ENCODE data around the gene GSTA4. TPM values are rescaled to one million over a fixed set of nuclear protein-coding genes. Genes with fewer than 3 reads are reported as not detected.
"Not testable (repeated sequence)": the region's sequence is repeated elsewhere in the genome, so short reads cannot be mapped to it uniquely, and the experiment has no call there.

Gene GSTA4
- polyA plus RNA-seq, 3 donors: 101 to 118 (median 109) TPM

DNA sequence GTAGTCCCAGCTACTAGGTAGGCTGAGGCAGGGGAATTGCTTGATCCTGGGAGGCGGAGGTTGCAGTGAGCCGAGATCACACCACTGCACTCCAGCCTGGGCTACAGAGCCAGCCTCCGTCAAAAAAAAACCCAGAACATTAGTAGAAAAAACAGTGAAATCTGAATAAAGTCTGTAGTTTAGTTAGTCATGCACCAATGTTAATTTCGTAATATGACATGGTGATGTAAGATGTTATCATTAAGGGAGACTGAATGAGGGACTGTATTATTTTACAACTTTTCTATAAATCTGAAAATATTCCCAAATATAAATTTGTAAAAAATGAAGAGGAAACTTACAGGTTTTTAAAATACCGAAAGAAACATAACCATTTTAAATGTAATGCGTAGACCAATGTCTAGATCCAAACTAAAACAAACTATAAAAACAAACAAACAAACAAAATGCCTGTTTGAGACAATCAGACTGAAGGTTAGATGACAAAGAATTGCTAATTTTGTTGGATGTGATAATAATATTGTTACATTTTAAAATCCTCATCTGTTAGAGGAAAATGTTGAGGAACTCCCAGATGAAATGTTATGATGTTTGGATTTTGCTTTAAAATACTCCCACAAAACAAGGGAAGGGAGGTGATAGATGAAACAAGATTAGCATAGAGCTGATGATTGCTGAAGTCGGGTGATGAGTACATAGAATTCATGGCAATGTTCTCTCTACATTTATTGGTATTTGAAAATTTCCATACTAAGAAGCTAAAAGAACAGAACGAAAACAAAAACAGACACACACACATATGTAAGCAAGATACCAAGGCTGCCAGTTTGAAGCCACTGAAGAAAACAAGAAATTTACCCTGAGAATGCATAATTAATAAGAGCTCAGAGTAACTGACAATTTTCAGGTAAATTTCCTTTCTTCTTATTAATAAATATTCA, 1.8 kb downstream of the GSTA4 start:
- peak in 1 of 11 donors; percentile 7 for DNase-seq (ENCODE audit: extremely low read depth in 1 of 11, low read depth in 9 of 11, low spot score in 4 of 11)

DNA sequence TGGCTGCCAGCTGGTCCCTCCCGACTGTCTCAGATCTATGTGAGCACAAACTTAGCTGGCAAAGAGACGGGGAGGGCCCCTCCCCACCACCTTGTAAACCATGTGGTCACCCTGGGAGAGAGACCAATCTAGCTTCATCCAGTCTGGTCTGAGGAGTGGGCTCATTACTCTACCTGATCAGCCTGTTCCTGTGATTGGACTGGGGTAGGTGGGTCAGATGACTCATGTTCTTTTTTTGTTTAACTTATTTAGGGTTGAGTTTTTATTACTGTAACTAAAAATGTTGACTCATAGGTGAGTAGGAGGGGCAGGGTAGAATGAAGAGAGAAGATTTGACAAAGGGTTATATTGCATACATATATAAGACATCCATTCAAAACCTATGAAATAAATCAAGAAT, 4.7 kb downstream of the GSTA4 start:
- no peak for DNase-seq (ENCODE audit: extremely low read depth in 1 of 11, low read depth in 9 of 11, low spot score in 4 of 11)

DNA sequence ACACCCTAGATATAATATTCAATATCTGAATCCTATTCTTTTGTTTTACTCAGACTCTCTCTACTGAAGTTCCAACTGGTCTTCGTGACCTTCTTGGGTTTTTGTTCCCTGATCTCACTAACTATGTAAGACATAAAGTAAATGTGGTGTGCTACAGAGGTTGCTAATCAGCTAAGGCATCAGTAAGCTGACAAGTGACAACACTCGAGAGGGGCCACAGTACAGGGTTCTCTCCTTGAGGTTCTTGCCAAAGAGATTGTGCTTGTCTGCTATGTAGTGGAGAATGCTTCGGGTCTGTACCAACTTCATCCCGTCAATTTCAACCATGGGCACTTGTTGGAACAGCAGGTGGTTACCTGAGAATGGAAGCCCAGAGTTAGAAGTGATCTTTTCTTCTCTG, 9.9 kb downstream of the GSTA4 start:
- no peak for DNase-seq (ENCODE audit: extremely low read depth in 1 of 11, low read depth in 9 of 11, low spot score in 4 of 11)

DNA sequence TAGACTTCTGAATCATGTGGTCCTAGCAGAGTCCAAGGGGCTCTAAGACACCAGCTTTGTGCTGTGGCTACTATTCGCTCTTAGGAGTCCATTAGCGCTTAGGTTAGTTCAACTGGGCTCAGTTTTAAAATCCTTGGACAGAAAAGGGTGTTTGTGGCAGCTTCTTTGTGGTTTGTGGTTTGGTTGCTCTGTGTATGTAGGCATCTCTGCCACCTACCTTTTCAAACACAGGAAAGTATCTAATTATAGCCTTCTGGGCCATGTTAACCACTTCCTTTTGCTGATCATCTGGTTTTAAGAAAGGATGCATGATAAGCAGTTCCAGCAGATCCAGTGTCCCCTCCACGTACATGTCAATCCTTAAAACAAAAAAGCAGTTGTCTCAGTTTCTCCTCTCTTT, 10.8 kb downstream of the GSTA4 start:
- no peak for DNase-seq (ENCODE audit: extremely low read depth in 1 of 11, low read depth in 9 of 11, low spot score in 4 of 11)

DNA sequence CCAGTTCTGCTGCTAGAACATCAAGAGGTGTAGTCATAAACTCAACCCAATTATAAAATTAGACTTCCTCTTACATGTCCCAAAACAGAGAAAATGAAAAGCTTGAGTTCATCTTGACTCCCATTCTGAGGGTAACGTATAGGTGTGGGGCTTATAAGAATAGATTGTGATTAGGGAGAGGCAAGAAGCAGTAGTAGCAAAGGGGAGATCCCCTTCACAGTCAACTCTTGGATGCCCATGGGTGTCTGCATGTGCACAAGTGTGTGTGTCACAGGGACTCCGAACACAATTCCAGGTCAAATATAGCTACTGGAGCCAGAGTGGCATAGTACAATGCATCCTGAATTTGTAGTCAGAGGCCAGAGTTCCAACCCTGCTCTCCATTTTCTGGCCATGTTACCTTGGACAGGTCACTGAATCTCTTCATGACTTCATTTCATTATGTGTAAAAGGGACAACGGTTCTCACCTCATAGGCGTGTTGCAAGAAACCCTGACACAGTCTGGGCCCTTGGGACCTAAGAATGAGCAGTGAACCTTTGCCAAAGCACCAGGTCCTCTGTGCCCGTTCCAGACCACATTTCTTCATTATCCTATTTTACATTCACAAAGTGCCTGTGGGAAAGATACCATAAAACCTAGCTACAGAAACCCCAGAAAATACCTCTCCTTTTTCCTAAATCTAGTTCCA, 11.8 kb downstream of the GSTA4 start:
- DNase-seq (ENCODE audit: extremely low read depth in 1 of 11, low read depth in 9 of 11, low spot score in 4 of 11): no peak

DNA sequence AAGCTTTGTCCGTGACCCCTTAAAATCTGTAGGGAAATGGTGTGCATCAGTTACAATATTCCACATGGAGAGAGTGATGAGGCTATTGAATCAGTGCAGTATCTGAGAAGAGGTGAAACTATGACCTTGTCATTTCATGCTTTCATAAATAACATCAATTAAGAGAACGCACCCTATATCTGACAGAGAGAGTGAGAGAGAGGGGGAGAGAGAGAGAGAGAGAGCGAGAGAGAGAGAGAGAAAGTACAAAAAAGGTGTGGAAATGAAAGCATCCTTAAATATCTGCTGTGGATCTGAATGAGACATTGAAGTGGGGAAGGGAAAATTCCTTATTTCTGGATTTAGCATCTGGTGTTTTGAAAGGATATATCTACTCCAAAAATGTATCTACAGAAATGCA, 12.4 kb downstream of the GSTA4 start:
- no peak for DNase-seq (ENCODE audit: extremely low read depth in 1 of 11, low read depth in 9 of 11, low spot score in 4 of 11)

DNA sequence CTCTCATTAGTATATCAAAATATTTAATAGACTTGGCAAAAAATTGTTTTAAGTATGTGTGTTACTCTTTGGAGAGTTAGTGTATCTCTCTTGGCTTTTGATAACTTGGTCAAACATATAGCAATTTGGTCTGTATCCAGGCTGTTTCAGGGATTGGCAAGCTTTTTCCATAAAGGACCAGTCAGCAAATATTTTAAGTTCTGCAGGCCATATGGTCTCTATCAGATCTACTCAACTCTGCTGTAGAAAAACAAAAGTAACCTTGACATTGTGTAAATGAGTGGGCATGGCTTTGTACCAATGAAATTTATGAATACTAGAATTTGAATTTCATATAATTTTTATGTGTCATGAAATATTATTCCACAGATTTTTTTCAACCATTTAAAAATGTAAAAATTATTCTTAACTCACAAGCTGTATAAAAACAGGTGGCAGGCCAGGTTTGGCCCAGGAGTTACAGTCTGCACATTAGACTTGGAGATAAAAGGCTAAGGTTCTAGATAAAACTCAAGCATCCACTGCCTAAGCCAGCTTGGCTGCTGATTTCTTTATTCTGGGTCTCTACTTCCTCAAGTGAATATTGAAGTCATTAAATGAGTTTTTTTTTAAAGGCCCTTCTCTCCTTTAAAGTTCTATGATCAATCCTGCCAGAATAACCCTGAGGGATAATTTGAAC, 13.7 kb downstream of the GSTA4 start:
- no peak for DNase-seq (ENCODE audit: extremely low read depth in 1 of 11, low read depth in 9 of 11, low spot score in 4 of 11)

DNA sequence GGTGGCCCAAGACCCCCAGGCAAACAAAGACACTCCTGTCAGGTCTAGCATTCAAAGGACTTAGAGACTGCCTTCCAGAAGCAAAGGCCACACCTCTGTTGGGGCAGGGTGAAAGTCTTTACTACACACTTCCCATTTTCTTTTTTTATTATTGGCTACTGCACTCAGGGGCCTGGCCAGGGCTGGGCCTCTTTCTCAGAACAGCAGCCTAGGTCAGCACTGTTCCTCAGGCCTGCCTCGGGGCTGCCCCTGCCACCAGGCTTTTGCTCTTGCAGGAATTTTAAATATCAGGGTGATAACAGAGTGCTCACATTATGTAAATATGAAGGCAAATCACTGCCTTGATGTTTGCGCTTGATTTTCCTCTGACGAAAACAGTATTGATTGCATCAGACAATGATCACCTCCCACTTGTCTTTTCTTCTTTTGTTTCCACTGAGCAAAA, 18.5 kb downstream of the GSTA4 start:
- no peak for DNase-seq (ENCODE audit: extremely low read depth in 1 of 11, low read depth in 9 of 11, low spot score in 4 of 11)

DNA sequence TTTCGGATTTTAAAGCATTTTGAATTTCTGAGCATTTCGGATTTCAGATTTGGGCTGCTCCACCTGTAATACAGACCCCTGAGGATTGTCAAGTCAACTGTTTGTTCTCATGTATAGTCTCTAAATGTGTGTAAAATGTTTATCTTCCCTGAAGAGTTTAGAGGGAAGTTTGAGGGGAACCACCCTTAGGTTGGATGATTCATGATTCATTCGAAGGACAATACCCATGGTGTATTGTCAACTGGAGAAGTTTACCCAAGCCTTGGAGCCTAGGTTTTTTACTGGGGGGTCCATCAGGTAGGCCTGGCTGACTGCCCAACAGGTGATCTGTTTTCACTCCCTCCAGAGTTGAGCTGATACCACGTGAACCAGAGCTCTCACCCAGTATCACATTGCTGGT, 18.9 kb downstream of the GSTA4 start:
- DNase-seq (ENCODE audit: extremely low read depth in 1 of 11, low read depth in 9 of 11, low spot score in 4 of 11): no peak

DNA sequence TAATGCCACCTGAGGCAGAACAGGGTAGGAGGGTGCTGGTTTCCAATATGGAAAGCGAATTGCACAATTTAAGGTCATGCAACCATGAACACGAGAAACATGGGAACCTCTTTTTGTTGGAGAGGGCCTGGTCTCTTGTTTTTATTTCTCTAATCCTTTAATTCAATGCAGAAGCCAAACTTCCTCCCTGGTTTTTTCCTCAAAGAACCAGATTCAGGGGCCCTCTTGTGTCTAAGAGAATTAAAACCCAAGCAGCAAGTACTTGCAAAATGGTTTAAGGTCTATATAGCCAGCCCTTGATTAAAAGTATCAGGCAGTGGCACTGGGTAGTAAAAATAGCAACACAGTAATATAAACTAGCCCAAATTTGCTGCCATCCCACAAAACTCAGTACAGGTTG, 19.5 kb downstream of the GSTA4 start:
- no peak for DNase-seq (ENCODE audit: extremely low read depth in 1 of 11, low read depth in 9 of 11, low spot score in 4 of 11)

DNA sequence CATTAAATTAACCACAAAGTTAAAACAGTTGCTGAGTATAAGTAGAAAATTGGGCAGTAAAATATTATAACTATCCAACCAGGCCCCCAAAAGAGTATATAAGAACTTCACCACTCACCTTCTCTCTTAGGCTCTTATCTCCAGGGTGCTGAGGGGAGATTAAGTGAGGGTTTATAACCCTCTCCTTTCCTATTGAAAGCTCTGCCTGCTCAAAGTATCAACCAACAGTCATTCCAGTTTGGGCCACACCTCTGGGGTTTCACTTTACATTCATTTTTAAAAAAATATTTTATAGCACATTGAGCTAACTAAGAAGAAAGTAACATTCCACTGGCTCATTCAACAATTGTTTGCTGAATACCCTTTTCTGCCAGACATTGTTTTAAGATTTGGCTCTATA, 22.1 kb downstream of the GSTA4 start:
- no peak for DNase-seq (ENCODE audit: extremely low read depth in 1 of 11, low read depth in 9 of 11, low spot score in 4 of 11)

DNA sequence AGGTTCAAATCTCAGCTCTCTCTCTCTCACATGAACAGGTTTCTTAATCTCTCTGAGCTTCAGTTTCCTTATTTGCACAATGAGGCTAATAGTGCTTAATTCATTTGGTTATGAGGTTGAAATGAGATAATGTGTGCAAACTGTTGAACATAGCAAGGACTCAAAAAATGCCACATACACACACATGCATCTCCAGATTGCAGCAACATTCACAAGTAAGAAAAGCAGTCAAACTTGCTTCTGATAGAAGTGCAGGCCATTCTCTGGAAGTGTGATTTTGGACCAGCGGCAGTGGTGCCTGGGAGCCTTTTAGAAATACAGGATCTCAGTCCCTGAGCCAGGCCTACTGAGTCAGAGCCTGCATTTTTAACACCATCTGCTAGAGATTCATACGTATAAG, 25.7 kb downstream of the GSTA4 start:
- DNase-seq (ENCODE audit: extremely low read depth in 1 of 11, low read depth in 9 of 11, low spot score in 4 of 11): no peak

DNA sequence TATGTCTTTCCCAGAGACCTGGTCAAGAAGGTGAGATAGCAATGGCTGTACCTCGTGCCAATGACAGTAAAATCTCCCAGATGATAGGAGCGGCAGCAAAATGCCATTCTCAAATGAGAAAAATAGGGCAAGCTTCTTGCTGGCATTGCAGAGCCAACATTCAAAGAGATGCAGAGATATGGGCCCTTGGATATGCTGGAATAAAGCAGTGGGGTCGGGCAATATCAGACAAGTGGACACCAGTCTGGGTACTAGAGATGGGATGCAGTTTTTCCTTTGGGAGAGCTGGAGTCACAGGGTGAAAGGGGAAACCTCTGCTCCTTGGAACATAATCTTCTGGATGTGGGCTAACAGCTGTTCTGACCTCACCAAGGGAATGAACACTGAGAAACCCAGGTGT, 29.0 kb downstream of the GSTA4 start:
- no peak for DNase-seq (ENCODE audit: extremely low read depth in 1 of 11, low read depth in 9 of 11, low spot score in 4 of 11)

DNA sequence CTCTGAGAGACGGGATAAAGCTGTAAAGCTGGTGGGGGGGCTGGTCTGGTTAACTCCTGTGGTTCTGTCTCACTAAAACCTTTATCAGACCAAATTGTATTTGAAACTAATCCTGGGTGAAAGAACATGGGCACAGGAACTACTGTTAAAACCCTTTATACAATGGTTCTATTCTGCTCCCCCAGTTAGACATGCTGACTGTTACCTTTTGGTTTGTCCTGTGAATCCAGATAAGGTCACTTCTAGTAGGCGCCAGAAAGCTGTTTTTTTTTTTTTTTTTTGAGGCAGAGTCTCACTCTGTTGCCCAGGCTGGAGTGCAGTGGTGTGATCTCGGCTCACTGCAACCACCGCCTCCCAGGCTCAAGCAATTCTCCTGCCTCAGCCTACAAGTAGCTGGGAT, 29.7 kb downstream of the GSTA4 start:
- DNase-seq (ENCODE audit: extremely low read depth in 1 of 11, low read depth in 9 of 11, low spot score in 4 of 11): no peak

DNA sequence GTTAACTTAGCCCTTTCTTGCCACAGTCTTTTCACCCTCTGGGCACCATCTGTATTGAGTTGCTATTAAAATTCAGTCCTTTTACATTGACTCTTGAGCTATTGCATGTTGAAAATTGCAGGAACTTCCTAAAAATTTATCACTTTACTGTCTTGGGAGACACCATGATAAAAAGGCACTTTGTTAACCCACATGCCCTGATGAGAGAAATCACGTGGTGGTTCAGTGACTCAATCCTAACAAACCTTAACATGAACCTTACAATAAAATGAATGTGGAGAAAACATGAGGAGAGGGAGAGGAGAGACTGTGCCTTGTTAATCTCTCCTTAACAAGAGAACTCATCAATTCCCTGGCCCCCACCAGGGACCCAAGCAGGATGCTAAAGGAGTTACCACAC, 30.8 kb downstream of the GSTA4 start:
- no peak for DNase-seq (ENCODE audit: extremely low read depth in 1 of 11, low read depth in 9 of 11, low spot score in 4 of 11)

DNA sequence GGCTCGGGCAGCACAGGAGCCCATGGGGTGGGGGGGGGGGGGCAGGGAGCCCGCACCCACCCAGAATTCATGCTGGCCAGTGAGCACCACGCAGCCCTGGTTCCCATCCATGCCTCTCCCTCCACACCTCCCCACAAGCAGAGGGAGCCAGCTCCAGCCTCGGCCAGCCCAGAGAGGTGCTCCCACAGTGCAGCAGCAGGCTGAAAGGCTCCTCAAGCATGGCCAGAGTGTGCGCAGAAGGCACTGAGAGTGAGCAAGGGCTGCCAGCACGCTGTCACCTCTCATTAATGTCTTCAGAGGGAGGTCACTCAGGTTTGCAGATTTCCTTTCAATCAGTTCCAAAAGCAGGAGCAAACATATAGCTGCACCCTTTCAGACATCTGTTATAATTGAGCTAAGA, 32.4 kb downstream of the GSTA4 start:
- no peak for DNase-seq (ENCODE audit: extremely low read depth in 1 of 11, low read depth in 9 of 11, low spot score in 4 of 11)

DNA sequence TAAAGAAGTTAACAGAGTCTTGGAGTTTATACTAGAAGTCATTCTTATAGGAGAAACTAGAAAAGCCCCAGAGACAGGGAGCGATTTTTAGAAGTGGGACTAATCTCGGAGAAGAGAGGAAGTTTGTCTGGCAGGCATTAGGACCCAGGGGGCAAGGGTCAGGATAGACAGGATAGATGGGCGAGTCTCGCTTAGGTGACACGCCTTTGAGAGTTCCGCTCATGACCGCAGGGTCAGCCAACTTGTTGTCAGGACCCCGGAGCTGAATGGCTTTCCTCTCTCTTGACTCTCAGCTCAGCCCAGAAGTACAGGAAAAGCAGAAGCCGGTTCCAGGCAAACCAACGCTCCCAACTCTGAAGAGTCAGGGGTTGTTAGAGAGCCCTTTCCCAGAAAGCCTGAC, 34.1 kb downstream of the GSTA4 start:
- not testable (repeated sequence) for DNase-seq (ENCODE audit: extremely low read depth in 1 of 11, low read depth in 9 of 11, low spot score in 4 of 11)

DNA sequence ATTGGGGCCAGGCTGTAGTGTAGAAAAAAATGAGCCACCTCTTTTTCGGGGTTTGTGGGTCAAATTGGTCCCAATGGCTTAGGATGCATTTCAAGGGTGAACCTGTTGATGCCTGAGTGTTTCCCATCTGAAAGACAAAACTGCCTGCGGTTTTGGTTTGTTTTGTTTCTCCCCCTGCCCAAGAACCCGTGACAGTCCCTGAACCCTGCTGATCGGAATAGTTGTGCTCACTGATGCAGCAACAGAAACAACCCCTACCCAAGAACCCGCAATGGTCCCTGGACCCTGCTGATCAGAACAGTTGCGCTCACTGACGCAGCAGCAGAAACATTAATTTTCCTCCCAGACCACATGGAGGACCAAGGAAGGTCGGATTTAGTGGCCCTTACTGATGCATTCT, 34.9 kb downstream of the GSTA4 start:
- peak in 1 of 11 donors; percentile 7 for DNase-seq (ENCODE audit: extremely low read depth in 1 of 11, low read depth in 9 of 11, low spot score in 4 of 11)

DNA sequence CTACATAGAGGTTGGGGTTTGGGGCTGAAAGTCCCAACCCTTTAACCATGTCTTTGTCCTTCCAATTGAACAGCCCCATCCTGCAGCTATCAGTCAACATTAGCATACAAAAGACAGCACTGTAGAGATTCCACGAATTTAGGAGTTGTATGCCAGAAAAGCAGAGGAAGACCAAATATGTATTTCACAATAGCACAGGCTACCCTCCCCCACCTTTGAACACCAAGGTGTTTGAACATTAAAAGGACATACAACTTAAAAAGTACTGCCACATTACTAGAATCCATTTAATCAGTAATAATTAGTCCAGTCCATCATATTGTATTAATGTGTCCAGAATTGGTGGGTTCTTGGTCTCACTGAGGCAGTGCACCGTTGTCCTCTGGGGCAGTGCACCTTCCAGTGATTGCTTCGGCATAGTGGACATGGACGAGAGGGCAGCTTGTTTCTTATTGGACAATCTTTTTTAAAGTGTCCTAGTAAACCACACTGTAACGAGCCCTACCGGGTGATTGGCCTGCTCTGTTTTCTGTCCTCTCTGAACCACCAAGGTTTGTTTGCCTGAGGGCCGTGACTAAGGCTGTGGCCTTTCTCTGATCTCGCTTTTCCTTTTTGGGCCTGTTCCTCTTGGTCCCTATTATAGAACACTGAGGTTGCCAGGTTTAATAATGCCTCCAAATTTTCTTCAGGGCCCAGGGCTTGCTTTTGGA, 36.4 kb downstream of the GSTA4 start:
- DNase-seq (ENCODE audit: extremely low read depth in 1 of 11, low read depth in 9 of 11, low spot score in 4 of 11): no peak
